ENCODE data around the gene MID1. TPM values are rescaled to one million over a fixed set of nuclear protein-coding genes. Genes with fewer than 3 reads are reported as not detected.

The MID1 gene
- total RNA-seq, 2 experiments from 2014 or later = 0.19 TPM; not detected in 1

- Mint-ChIP-seq H3K4me1 (ENCODE audit: low read depth) (no peaks in the 10 kb centered on the region), H3K27me3 (no peaks in the 10 kb centered on the region), H3K9me3 (no peaks in the 10 kb centered on the region), H3K27ac (no peak overlapping the region), H3K36me3 (ENCODE audit: low read depth) (no peaks in the 10 kb centered on the region), H3K4me3 (no peak overlapping the region)
- CTCF ChIA-PET = no interaction called here
- POLR2A ChIA-PET = no interaction called here
- TF ChIP-seq, protein P1, sequence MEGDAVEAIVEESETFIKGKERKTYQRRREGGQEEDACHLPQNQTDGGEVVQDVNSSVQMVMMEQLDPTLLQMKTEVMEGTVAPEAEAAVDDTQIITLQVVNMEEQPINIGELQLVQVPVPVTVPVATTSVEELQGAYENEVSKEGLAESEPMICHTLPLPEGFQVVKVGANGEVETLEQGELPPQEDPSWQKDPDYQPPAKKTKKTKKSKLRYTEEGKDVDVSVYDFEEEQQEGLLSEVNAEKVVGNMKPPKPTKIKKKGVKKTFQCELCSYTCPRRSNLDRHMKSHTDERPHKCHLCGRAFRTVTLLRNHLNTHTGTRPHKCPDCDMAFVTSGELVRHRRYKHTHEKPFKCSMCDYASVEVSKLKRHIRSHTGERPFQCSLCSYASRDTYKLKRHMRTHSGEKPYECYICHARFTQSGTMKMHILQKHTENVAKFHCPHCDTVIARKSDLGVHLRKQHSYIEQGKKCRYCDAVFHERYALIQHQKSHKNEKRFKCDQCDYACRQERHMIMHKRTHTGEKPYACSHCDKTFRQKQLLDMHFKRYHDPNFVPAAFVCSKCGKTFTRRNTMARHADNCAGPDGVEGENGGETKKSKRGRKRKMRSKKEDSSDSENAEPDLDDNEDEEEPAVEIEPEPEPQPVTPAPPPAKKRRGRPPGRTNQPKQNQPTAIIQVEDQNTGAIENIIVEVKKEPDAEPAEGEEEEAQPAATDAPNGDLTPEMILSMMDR (IDR thresholded peaks at IDR 0.05) = no peak
- DNase-seq = no peak
- Histone ChIP-seq H3K4me3 (ENCODE audit: low read length) (no peak overlapping the region), H3K36me3 (ENCODE audit: insufficient read depth, low read length) (no peaks in the 10 kb centered on the region), H3K9me3 (ENCODE audit: control insufficient read depth in 1 of 2, insufficient read depth in 1 of 2, low read length in 2 of 2) (no peaks in the 10 kb centered on the region), H3K27me3 (ENCODE audit: control insufficient read depth in 1 of 2, insufficient read depth in 2 of 2, low read length in 2 of 2) (no peaks in the 10 kb centered on the region), H3K4me1 (ENCODE audit: insufficient read depth, low read length) (no peaks in the 10 kb centered on the region), H3K27ac (ENCODE audit: low read depth in 1 of 2, low read length in 2 of 2) (no peak overlapping the region)
- ATAC-seq (ENCODE audit: poor library complexity) = no peak
- intact Hi-C loops (cut with DNase I, micrococcal nuclease) = no loop called here
These were observed 155.1 kb downstream of the MID1 start for GRCh38 chrX:10465254-10465653.

DNA sequence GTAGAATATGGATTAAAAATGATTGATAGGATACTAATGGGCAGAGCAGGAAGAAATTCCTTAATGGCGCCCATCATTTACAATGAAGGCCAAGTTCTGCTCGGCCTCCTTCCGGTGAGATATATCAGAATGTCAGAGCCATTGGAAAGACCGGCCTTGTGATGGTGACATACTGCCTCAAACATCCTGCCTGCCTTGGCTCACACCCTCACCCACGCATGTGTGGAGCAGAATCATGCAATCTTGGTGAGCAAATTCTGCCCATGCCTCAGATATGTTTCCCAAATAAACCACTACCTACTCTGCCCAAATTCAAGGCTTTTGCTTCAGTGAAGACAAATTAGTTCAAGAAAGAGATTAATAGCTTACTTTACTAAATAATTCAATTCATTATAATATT, 163.3 kb downstream of the MID1 start:
- ChIA-PET POLR2A (no interaction called here), CTCF (no interaction called here)
- Histone ChIP-seq H3K27me3 (ENCODE audit: control insufficient read depth in 1 of 2, insufficient read depth in 2 of 2, low read length in 2 of 2) (no peaks in the 10 kb centered on the region), H3K36me3 (ENCODE audit: insufficient read depth, low read length) (no peaks in the 10 kb centered on the region), H3K4me1 (ENCODE audit: insufficient read depth, low read length) (no peaks in the 10 kb centered on the region), H3K4me3 (ENCODE audit: low read length) (no peak overlapping the region), H3K9me3 (ENCODE audit: control insufficient read depth in 1 of 2, insufficient read depth in 1 of 2, low read length in 2 of 2) (no peaks in the 10 kb centered on the region), H3K27ac (ENCODE audit: low read depth in 1 of 2, low read length in 2 of 2) (no peak overlapping the region)
- no peak overlapping the region for H3K4me3 Mint-ChIP-seq
- no peaks in the 10 kb centered on the region for H3K4me1 Mint-ChIP-seq (ENCODE audit: low read depth)
- intact Hi-C loops (cut with DNase I, micrococcal nuclease) = no loop called here
- TF ChIP-seq, protein P1 (IDR thresholded peaks at IDR 0.05) = no peak
- no peak overlapping the region for H3K27ac Mint-ChIP-seq
- no peaks in the 10 kb centered on the region for H3K36me3 Mint-ChIP-seq (ENCODE audit: low read depth)
- no peaks in the 10 kb centered on the region for H3K27me3 Mint-ChIP-seq
- no peak for ATAC-seq (ENCODE audit: poor library complexity)
- no peak for DNase-seq
- no peaks in the 10 kb centered on the region for H3K9me3 Mint-ChIP-seq

DNA sequence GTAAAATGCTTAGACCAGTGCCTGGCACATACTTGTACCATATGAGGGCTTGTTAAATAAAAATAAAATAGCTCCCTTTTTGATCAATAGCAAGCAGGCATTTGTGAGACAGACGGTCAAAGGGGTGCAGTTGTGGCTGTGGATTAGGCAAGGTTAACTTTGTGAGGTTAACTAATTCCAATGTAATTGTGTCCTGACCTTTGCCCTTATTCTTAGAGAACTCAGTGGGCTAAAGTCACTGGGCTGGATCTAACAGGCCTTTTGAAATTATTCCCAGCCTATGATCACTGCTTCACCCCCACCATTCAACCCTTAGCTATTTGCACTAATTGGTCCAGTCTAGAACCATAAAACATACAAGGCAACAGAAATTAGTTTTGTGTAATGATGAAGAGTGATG, 166.4 kb downstream of the MID1 start:
- Mint-ChIP-seq H3K4me3 (no peak overlapping the region), H3K27me3 (no peaks in the 10 kb centered on the region), H3K27ac (no peak overlapping the region), H3K4me1 (ENCODE audit: low read depth) (no peaks in the 10 kb centered on the region), H3K36me3 (ENCODE audit: low read depth) (no peaks in the 10 kb centered on the region), H3K9me3 (no peaks in the 10 kb centered on the region)
- TF ChIP-seq, protein P1 (IDR thresholded peaks at IDR 0.05) = no peak
- intact Hi-C loops (cut with DNase I, micrococcal nuclease) = no loop called here
- no peak overlapping the region for H3K27ac ChIP-seq (ENCODE audit: low read depth in 1 of 2, low read length in 2 of 2)
- ChIA-PET POLR2A (no interaction called here), CTCF (interaction anchor here (1.3 kb wide), 1 partner anchor 10 kb away, joined by 3 read pairs; no protein-coding TSS in a partner anchor)
- no peaks in the 10 kb centered on the region for H3K4me1 ChIP-seq (ENCODE audit: insufficient read depth, low read length)
- DNase-seq = no peak
- H3K36me3 ChIP-seq (ENCODE audit: insufficient read depth, low read length) = no peaks in the 10 kb centered on the region
- no peaks in the 10 kb centered on the region for H3K27me3 ChIP-seq (ENCODE audit: control insufficient read depth in 1 of 2, insufficient read depth in 2 of 2, low read length in 2 of 2)
- H3K9me3 ChIP-seq (ENCODE audit: control insufficient read depth in 1 of 2, insufficient read depth in 1 of 2, low read length in 2 of 2) = peaks cover 0 to 5% of the 10 kb centered on the region in 2 experiments
- ATAC-seq (ENCODE audit: poor library complexity) = no peak
- no peak overlapping the region for H3K4me3 ChIP-seq (ENCODE audit: low read length)

Data from CD4-positive, alpha-beta T cell (primary cell).